HG03045 (cell line): ENCODE results near the gene LCE1F.

Experiments
- ATAC-seq: cut with Tn5 transposase; IDR thresholded peaks from one replicate; pipeline ENCODE4 v1.9.1; 2021; ENCODE audit warnings: mild to moderate bottlenecking, moderate library complexity; ENCODE audit not compliant: unreplicated experiment

LCE1F gene, protein sequence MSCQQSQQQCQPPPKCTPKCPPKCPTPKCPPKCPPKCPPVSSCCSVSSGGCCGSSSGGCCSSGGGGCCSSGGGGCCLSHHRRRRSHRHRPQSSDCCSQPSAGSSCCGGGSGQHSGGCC

DNA sequence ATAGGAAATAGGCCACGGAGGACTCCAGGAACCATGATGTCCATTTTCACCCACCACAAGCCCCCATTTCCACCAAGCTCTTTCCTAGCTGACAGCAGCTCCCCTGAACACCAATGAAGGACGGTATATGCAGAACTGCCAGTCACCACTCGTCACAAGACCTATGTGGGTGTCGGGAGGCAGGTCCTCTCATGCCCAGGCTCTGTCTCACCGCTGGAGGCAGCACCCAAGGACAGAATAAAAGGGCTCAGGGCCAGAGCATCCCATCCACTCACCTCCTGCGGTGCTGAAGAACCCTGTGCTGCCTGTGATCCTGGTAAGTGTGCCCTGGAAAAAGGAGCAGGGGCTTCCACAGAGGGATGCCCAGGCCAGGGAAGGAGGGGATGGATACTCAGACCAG is at the start of gene LCE1F:
TSS of gene LCE1F (plus strand) at position 266 of the 400 bp plus-strand sequence. CDS start 1,232 bp downstream, outside the sequence.
- ATAC-seq = no peak

DNA sequence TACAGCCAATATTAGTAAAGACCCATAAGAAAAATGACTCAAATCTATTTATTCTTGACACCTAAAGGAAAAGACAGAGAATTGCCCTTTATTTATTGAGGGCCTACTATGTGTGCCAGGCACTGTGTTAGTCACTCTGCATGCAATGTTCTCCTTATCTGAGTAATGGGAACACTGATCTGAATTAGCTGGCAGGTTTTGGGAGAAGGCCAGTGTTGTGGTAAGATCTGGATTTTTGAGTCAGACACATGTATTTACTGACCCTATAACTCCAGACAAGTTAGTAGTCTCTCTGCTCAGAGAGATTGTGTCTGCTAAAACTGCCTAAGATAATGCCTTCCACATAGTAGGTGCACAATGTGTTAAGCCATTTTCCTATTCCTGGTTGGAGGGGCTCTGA is 49.7 kb upstream of the LCE1F start:
- ATAC-seq = no peak

DNA sequence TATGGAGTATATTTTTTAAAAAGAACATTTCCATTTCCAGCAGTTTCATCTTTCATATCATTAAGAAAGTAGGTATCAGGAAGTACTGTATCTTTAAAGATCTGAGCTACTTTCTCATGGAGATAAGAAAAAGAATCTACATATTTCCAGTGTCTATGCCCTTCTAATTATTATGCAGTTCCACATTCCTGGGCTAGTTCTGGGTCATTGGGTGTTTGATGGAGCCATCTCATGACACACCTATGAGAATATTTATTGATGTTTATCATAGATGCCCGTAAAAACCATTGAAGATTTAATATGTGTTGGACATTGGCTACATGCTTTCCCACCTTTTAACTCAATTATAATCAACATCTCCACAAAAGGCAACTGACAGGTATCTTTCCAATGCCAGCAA is 46.0 kb upstream of the LCE1F start:
- ATAC-seq = no peak

DNA sequence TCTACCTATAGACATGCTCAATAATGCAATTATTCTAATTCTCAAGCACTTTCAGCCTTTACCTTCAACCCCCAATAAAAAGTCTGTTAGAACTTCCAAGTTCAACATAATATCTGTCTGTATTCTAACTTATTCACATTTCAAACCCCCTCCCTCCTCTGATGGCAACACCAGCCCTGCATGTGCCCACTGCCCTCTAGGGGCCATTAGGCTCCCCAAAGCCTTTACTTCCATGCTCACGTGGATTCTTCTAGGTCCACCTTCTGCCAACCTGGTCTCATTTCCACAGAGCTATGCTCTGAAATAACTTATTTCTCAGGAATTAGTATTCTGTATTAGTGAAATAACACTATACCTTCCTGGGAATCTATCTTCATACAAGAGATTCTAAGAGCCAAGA is 39.3 kb upstream of the LCE1F start:
- no peak for ATAC-seq

DNA sequence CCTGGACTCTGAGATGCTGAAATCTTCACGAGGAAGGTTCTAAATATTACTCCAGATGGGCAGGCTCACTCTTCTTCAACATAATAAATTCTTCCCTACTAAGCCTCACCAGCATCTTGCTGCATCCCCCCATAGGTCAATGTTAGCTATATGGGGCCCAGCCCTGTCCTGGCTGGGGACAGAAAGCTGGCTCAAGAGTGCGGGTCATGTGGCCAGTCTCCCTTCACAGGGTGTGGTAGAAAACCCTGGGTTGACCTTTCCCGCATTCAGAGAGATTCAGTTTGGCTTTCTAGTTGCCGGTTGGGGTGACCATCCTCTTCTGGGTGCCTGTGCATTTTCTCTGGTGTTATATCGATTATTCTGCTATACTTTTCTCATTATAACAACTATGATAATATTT is 36.9 kb upstream of the LCE1F start:
- no peak for ATAC-seq

DNA sequence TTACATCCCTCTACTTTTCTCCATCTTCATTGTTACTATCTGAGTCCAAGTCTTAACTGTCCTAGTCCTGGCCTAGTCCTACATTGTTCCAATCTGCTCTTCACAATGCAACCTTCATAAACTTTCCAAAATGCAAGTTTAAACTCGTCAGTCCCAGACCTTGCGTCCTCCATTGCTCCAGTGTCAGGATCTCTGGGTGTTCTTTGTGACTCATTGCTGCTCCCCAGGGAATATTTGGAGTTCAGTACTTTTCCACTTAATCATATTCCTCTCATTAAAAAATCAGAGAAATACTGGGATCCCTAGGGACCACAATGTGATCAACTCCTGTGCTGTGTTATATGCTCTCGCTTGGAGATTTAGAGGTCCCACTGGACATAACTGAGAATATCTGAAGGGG is 35.1 kb upstream of the LCE1F start:
- ATAC-seq = no peak

DNA sequence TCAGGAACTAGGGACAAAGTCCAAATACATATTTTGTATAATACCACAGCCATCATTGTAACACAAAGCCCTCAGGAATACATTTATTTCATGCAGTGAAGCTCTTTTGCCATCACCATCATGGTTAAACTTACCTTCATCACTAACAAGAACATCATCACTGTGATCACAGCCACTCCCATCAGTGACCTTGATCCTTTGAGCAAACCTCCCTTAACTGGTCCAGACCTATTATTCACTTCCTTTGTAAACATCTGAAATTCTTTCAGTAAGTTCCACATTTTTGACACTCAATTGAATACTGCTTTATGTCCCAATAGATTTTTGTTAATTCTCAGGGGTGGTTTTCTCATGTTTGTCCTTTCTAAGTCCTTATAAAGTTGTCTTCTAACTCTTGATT is 33.3 kb upstream of the LCE1F start:
- ATAC-seq = no peak

DNA sequence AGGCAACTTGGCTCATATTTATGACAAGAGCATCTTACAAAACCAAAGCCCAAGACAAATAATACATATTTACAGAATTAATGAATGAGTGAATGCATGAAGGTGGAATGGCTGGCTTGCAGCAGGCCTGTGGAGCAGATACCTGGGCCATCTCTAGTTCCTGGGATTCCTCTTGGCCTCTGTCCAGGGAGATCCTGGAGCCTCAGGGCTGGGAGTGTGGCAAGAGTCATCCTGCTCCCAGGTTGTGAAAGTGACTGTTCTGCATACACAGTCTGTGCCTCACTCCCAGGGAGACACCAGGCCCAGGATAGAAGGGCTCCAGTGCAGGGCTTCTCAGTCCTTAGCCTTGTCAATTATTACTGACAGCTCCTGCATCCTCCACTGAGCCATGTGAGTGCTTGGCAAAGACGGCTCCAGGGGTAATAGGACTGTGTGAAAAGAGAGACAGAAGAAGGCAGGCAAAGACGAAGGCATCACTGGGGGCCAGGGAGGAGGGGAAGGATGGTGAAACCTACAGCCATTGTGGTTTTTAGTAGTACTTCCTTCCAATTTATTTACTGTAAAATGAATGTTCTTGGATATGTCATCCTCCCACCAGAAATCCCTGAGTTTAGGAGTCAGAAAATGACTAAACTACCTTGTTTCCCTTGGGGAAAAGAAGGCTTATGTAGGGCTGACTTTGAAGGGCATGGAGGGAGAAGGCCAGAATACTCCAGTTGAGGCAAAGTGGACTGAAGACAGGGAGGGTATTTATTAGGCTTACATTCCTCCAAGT is 31.4 kb upstream of the LCE1F start:
- no peak for ATAC-seq

DNA sequence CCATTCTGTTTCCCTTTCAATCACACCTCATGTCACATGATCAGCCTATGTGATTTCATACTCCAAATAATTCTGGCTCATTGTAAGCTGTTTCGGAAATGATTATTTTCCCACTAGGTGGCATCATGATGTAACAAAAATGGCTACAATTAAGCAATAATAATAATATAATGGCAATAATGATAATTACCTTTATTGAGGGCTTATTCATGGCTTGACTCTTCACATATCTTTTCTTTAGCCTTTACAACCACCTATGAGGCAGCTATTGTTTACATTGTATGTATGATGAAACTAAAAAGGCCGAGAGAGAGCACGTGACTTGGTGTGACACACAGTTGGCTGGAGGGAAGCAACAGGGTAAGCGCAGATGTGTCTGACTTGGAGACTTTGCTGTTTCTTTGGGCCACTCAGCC is 29.6 kb upstream of the LCE1F start:
- ATAC-seq = no peak

DNA sequence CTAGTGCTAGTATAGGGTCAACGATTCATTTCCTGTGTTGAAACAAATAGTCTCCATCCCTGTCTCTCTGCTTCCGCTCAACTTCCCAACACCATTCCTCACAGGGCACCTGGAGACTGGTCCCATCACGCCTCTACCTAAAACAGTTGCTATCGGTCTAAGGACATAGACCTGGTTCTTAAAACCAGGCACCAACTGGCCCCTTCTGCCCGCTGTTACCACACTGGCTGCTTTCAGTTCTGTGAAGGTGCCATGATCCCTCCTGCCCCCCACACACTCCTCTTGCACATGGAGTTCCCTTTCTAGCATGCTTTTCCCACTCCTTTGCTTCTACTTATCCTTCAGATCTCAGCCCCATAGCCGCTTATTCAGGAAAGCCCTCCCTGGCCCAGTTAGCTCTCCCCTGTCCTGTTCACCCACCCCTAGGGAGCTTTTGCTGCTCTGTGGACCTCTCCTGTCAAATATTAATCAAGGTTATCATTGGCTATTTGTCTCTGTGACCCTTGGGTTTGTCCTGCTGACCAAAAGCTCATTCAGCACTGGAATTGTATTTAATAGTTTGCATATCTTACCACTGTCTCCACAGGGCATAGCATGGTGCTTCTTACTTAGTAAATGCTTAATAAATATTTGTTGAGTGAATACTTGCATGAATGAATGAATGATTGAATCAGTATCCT is 29.0 kb upstream of the LCE1F start:
- no peak for ATAC-seq

DNA sequence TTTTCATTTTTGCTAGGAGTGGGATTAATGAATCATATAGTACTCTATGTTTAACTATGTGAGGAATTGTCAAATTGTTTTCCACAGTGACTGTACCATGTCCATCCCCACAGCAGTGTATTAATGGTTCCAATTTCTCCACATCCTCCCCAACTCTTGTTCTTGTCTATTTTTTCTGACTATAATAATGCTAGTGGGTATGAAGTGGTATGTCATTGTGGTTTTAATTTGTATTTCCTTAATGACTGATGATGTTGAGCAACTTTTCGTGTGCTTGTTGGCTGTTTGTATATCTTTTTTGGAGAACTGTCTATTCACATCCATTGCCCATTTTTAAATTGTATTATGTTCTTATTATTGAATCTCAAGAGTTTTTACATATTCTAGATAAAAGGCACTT is 27.1 kb upstream of the LCE1F start:
- no peak for ATAC-seq

DNA sequence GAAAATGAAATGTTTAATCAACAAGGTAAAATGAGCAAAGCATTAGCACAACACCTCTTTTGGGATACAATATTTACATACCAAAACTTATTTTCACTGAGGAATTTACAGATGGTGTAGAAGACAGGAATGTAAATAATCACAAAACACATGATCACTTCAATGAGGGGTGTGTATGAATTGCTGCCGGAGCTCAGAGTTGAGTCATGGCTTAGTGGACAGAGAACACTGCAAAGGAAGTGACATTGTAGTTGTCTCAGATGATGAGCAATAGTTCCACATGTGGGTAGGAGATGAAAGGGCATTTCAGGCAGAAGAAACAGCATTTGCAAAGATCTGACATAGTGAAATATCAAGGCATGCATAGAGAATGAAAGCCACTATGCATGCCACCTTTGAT is 22.7 kb upstream of the LCE1F start:
- no peak for ATAC-seq

DNA sequence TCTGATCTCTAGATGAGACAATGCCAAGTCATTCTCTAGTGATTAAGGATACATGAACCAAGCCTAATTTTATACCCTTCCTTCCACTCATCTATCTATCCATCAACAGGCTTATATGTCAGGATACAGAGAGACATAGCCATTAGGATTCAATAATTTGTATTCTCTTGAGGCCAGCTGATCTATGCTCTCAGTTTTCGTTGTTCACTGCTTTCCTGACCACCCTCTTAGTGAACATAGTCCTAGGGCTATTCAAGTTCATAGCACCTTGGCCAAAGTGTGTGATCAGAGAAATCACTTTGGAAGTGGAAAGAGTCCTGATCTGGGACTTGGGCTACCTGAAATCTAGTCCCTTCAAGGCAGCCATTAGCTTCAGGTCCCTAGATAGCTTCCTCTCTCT is 21.4 kb upstream of the LCE1F start:
- no peak for ATAC-seq

DNA sequence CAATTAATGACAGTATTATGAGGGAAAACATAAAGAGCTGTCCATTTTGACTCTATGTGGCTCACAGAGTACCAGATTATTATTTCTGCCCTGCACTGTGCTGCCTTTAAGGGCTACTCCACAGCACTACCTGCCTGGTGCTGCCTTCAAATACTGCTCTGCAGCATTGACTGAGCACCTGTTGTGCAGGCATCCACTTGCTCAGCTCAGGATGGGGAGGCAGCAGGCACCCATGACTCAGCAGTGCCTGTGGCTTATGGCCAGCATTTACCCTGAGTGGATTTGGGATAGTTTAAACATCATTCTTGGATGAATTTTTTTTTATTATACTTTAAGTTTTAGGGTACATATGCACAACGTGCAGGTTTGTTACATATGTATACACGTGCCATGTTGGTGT is 18.1 kb upstream of the LCE1F start:
- ATAC-seq = no peak

DNA sequence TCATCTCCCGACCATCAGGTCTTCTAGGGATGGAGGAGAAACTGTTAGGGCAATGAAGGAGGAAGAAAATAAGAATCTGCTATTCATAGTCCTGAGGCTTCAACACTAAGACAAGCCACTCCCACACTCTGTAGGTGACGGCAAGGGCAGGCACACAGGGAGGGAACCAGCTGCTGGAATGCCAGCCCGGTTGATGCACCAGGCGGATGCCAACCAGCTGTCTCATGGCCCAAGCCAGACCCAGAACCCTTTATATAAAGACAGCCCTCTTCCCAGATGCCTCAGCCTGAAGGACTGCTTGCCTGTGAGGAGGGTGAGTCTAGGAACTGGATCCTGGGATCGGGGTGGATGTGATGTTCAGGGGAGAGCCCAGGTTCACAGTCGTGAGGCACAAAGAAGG is 17.2 kb upstream of the LCE1F start, which contains the start of gene KPRP:
TSS of gene KPRP (plus strand) at position 279 of the 400 bp plus-strand sequence. CDS start 1,564 bp downstream, outside the sequence.
- ATAC-seq = no peak

DNA sequence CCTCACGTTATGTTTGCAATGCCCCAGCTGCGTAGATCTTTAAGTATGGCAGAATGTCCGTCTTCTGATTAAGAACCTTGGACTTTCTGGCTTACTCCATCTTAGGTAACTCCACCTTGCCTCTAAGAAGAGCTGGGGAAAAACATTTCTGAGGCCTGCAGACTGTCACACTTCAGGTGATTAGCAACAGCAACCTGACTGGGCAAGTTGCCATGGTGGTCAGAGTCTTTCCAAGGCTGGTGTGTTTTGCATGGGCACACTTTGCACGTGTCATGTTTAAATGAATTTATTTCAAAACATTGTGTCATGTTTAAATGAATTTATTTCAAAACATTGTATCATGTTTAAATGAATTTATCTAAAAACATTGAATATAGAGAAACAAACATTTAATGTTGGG is 16.3 kb upstream of the LCE1F start:
- ATAC-seq = no peak

DNA sequence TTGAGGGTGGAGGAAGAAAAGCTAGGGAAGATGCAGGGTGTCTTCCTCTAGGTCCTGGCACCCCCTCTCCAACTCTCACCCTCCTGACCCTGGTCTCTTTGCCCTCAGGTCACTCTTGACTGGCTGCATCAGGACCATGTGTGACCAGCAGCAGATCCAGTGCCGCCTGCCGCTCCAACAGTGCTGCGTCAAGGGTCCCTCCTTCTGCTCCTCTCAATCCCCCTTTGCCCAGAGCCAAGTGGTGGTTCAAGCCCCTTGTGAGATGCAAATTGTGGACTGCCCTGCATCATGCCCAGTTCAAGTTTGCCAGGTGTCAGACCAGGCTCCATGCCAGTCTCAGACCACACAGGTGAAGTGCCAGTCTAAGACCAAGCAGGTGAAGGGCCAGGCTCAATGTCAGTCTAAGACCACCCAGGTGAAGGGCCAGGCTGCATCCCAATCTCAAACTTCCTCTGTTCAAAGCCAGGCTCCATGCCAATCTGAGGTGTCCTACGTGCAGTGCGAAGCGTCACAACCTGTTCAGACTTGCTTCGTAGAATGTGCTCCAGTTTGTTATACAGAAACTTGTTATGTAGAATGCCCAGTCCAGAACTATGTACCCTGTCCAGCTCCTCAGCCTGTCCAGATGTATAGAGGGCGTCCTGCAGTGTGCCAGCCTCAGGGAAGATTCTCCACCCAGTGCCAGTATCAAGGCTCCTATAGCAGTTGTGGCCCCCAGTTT is 15.3 kb upstream of the LCE1F start:
- no peak for ATAC-seq

DNA sequence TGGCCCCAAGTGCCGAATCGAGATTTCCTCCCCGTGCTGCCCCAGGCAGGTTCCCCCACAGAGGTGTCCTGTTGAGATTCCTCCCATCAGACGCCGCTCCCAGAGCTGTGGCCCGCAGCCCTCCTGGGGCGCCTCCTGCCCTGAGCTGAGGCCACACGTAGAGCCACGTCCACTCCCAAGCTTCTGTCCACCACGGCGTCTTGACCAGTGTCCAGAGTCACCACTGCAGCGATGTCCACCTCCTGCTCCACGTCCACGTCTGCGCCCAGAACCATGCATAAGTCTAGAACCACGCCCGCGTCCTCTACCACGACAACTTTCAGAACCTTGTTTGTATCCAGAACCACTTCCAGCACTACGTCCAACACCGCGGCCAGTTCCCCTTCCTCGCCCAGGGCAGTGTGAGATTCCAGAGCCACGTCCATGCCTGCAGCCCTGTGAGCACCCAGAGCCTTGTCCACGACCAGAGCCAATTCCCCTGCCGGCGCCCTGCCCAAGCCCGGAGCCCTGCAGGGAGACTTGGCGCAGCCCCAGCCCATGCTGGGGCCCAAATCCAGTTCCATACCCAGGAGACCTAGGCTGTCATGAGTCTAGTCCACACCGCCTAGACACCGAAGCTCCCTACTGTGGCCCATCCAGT is 14.3 kb upstream of the LCE1F start:
- no peak for ATAC-seq

DNA sequence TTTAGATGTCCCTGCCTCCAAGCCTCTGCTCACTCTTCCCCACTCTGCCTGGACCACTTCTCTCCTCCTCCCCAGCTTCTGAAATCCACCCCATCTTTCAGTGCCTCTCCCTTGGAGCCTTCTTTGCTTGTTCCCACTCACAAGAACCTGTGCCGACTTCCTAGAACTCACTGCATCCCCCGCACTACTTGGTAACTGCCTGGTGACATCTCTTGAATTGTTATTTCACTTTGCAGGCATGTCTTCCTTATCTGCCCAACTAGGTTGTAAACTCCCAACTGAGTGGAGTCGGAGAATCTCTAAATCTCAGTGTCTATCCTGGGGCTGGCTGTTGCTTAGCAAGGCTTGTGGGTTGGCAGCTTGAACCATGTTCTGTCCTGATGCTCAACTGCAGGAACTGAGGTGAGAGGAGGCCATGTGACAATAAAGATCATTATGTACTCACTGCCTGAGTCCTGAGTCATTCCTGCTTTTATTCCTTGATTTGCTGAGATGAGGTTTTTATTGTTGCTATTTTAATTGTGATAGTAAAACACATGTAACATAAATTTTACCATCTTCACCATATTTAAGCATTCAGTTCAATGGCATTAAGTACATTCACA is 13.2 kb upstream of the LCE1F start:
- ATAC-seq = no peak

DNA sequence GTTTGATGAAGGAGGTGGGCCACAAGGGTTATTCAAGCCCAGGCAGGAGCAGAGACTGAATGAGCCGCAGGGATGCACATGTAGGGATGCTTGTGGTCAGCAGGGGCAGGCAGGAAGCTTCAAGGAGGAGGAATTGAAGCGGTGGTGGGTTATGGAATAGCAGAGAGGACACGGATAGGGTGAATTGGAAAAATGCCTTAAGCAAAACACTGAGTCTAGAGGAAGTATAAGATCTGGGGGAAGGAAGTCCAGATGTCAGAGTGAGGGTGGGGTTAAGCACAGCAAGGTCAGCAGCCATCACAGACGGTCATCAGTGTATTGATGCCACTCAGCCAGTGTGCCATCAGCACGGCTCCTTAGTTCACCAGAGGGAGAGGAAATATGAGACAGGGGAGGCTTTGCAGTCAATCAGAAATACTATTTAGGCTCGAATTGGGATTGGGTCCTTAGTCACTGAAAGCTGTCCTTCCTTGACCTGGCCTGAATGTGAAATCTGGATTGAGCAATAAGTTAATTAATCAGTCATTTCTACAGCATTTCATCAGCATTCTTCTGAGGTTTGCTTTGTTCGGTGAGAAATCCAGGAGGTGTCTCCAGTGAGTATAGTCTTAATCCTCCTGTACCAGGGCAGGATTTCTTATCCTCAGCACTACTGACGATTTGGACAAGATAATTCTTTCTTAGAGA is 6.0 kb upstream of the LCE1F start:
- no peak for ATAC-seq
